GM12864 (cell line): ENCODE data around the gene DLL1.
A peak's percentile ranks its signal among the peaks of the same experiment; 100 is the strongest.
"Not testable (repeated sequence)": the region's sequence is repeated elsewhere in the genome, so short reads cannot be mapped to it uniquely, and the experiment has no call there.

Experiments used
- DNase-seq: peaks from one replicate; pipeline ENCODE4 v3.0.0-alpha.2; 2011; ENCODE audit warnings: low read depth
- H3K4me3 ChIP-seq: 2 replicates; pipeline ENCODE4 v1.5.1; 2011; ENCODE audit warnings: mild to moderate bottlenecking, low read depth, low read length, control low read depth
- CTCF ChIP-seq: IDR thresholded peaks from 2 replicates; pipeline ENCODE4 v1.5.1; 2011; ENCODE audit warnings: low read depth, mild to moderate bottlenecking, moderate library complexity, low read length, control low read depth, inconsistent platforms; ENCODE audit errors: missing control alignments

Gene DLL1

GRCh38 chr6:170290296-170291128, at the start of gene DLL1:
Gene DLL1, minus strand, starts transcription at chr6:170291078. Its CDS starts 939 bp downstream, at chr6:170290139.
- DNase-seq = no peak
- TF ChIP-seq CTCF = no peak
- H3K4me3 ChIP-seq = peak within 1 kb of the TSS; percentile 61

GRCh38 chr6:170335199-170335598, 44.3 kb upstream of the DLL1 start:
- not testable (repeated sequence) for H3K4me3 ChIP-seq, DNase-seq

GRCh38 chr6:170329321-170329720, 38.4 kb upstream of the DLL1 start:
- no peak for TF ChIP-seq CTCF
- no peak overlapping the region for H3K4me3 ChIP-seq
- no peak for DNase-seq

DNA sequence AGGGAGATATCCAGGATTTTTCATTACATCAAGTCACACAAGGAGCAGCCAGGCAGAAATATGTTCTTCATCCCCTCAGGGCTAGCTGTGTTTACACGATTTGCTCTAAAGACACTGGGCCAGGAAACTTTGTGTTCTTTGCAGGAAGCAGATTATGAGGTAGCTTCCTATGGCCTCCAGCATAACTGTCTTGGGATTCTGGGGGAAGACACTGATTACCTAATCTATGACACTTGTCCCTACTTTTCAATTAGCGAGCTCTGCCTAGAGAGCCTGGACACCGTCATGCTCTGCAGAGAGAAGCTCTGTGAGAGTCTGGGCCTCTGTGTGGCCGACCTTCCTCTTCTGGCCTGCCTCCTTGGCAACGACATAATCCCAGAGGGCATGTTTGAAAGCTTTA, 26.8 kb upstream of the DLL1 start:
- H3K4me3 ChIP-seq = no peak overlapping the region
- TF ChIP-seq CTCF = no peak
- DNase-seq = no peak

DNA sequence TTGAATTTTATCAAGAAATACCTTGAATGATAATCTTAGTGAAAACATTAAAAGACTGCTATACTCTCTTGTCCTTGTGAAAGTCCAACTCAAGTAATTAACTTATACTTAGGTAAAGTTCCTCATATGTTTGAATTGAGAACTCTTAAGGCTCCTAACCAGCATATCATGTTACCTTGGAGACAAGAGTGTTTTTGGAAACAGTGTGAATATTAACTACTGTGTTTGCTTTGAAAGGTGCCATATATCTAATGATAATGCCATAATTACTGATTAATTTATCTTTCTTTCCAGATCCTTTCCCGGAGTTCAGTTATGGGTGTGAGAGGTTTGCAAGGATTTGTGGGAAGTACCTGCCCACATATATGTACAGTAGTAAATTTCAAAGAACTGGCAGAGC, 26.2 kb upstream of the DLL1 start:
- H3K4me3 ChIP-seq = no peak overlapping the region
- no peak for DNase-seq
- TF ChIP-seq CTCF = no peak

GRCh38 chr6:170316071-170316470, 25.2 kb upstream of the DLL1 start:
- H3K4me3 ChIP-seq = no peak overlapping the region
- DNase-seq = no peak
- TF ChIP-seq CTCF = no peak

DNA sequence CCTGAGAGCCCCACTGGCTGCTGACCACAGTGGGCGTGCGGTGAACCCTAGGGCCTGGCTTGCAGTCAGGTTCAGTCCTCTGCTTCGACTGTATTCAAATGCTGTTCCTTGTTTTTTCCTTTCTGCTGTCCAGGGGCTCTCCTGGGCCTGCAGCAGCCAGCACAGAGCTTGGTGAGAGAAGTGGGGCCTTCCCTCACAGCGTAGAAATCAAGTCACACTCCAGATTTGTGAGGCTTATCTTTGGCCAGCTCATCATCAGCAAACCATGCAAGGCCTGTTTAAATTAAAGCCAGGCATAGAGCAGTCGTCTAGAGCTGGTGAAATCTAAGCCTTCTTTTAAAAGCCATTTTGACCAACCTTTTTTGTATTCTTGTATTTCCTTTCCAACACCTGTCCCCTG, 24.1 kb upstream of the DLL1 start:
- no peak for TF ChIP-seq CTCF
- DNase-seq = no peak
- no peak overlapping the region for H3K4me3 ChIP-seq
